Right hindlimb (tissue), 1 donor: ENCODE measurements around the gene ACTBL2.
A peak's percentile ranks its signal among the peaks of the same experiment; 100 is the strongest.
"Not testable (repeated sequence)": the region's sequence is repeated elsewhere in the genome, so short reads cannot be mapped to it uniquely, and the experiment has no call there.

Experiments
- DNase-seq: peaks from one replicate; pipeline ENCODE4 v3.0.0-alpha.2; 2018

The ACTBL2 gene

DNA sequence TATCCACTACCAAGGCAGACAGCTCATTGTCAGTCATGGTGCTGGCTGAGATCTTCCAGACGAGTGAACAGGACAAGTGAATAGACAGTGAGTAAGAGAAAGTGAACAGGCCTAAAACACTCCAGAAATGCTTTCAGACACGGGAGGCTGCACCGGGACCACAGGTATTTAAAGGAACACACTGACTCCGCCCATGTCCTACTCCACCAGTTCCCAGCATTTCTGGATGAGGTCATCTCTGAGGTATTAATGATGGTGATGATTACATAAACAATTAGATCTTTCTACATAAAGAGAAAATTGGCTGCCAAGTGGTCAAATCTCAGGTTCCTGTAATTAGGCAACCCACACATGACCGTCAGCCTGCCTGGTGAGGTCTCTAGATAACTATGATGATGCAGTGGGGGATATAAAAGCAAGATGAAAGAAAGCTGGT is at the start of gene ACTBL2:
Gene ACTBL2, minus strand, starts transcription at position 141 of the 436 bp plus-strand sequence. Its CDS starts 104 bp downstream, at position 37.
- no peak for DNase-seq

DNA sequence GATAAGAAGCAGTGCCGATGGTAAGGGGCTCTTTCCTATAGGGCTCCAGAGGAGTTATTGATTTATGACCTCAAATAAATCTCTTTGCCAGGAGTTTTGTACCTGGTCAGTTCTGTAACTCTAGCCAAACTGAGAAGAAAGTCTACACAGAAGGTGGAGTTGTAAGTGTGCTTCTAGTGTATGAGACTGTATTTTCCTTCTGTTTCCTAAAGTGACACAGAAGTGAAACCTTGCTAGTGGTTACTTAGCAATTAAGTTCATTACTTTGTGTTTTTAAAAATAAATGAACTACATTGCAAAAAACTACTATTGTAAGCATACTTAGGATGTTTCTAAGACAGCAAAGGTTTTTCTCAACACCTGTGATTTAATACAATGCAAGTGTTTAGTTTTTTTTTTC is 48.7 kb upstream of the ACTBL2 start:
- DNase-seq, result no peak

DNA sequence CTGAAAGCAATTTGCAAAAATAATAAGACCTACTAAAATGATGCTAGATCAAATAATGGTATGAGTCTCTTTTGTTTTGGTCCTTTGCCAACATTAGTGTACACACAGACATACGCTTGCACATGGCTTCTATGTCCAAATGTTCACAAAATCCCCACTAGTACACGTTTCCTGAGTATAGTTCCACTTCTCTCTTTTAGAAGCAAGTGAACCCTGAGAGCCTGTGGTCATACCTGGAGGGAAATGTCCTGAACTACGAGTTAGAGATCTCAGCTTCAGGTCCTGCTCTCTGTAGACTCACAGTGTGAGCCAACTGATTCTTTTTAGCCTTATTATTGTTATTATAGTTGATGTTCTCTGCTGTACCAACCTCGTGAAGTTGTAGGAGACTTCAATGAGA is 47.3 kb upstream of the ACTBL2 start:
- no peak for DNase-seq

DNA sequence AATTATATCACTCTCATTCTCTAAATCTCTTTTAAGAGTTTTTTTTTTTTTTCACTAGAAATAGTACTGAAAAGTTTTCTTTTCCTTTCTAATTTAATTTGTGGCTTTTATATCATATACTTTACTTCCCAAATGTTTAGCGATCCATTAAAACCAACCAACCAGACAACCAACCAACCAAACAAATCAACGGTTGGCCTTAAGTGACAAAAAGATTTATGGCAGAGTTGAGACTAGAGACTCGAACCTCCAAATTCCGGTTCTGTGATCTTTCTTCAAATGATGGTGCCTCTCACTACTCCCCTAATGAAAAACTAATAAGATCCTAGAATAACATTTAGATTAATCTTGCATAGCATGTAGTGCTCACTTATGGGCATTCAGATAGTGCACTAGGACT is 45.3 kb upstream of the ACTBL2 start:
- DNase-seq, result no peak

DNA sequence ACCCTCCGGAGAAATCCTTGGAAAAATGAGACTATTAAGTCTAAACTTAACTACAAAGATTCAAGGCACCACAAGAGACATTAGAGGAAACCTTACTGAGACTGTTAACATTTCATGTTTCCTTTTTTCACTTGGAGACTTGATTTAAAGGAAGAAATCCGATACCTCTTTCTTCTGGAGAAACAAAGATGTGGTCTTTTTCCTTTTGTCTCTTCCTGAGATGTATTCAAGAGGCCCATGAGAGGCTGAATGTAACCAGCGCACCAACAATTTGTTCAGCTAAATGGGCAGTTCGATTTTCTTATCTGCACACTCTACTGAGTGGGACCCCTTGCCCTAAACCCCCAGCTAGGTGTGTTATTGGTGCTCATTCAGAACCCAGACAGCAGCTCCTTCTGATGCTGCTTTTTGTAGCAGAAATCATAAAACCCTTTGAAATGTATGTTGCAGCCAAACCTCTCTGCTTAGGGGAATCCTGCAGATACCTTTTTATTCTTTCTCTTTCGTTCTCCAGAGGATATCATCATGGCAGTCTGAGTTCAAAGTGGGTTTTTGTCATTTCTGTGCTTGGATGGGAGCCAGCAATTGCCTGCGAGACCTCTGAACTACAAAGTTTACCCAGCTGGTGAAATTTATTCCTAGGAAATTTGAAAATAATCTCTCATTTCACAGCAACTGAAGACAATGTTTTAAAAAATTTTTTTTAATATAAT is 41.9 kb upstream of the ACTBL2 start:
- no peak for DNase-seq

DNA sequence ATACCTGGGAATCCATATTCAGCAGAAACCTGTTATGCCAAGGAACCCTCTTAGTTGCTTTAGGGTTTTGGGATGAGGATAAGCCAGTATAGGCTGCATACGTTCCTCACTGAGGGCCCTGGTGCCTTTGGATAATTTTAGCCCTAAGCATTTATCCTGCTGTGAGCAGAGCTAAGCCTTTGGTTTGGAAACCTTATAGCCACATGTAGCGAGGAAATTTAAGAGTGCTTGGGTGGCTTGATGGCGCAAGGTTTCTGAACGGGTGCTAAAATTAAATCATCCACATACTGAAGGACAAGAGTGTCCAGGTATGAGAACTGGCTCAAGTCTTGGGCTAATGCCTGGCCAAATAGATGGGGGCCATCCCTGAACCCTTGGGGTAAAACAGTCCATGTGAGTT is 39.9 kb upstream of the ACTBL2 start:
- not testable (repeated sequence) for DNase-seq

DNA sequence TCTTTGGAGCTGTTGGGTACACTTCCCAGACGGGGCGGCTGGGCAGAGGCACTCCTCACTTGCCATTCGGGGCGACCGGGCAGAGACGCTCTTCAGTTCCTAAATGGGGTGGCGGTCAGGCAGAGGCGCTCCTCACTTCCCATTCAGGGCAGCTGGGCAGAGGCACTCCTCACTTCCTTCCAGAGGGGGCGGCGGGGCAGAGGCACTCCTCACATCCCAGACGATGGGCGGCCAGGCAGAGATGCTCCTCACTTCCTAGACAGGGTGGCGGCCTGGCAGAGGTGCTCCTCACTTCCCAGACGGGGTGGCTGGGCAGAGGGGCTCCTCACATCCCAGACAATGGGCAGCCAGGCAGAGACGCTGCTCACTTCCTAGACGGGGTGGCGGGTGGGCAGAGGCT is 35.8 kb upstream of the ACTBL2 start:
- not testable (repeated sequence) for DNase-seq

DNA sequence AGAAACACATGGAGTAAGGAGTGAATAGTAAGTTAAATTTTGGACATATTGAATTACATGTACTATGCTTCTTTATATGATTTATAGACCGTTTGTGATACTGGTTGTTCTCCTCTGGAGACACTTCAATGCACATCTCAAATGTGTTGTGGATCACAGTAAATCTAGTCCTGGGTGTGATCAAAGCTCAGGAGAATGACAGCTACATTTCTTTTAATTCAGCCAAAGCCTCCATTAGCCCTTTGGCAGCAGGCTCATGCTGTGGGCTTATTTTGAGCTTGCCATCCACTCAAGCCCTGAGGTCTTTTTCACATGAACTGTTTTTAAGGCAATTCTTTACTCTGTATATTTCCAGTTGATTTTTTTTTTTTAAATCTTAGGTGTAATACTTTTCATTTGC is 34.6 kb upstream of the ACTBL2 start:
- no peak for DNase-seq

DNA sequence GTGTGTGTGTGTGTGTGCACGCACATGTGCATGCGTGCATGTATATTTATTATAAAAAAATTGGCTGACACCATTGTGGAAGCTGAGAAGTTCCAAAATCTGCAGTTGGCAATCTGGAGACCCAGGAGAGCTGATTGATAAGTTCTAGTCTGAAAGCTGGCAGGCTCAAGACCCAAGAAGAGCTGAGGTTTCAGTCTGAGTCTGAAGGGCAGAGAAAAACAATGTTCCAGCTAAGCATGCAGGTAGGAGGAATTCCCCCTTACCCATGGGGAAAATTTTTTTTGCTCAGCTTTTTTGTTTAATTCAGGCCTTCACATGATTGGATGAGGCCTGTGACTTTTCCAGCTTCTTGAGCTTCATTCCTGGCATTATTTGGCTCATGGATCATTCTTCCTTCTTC is 31.2 kb upstream of the ACTBL2 start:
- no peak for DNase-seq

DNA sequence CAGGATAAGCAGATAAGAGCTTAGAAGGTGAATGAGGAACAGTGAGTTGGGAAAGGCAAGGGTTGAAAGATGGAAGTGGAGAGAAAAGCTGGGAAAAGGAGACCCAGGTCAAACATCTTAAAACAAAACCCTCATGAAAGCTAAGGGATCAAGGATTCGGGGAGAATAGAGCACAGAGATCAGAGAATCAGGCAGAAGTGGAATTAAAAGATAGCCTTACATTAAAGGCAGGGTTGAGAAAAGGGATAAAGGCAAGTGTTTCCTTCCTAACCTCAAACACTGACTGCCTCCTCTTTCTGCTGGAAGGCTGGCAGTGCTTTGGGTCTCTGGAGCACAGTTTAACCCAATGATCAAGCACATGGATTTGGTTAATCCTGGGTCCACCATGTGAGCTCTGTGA is 28.7 kb upstream of the ACTBL2 start:
- DNase-seq, result no peak

DNA sequence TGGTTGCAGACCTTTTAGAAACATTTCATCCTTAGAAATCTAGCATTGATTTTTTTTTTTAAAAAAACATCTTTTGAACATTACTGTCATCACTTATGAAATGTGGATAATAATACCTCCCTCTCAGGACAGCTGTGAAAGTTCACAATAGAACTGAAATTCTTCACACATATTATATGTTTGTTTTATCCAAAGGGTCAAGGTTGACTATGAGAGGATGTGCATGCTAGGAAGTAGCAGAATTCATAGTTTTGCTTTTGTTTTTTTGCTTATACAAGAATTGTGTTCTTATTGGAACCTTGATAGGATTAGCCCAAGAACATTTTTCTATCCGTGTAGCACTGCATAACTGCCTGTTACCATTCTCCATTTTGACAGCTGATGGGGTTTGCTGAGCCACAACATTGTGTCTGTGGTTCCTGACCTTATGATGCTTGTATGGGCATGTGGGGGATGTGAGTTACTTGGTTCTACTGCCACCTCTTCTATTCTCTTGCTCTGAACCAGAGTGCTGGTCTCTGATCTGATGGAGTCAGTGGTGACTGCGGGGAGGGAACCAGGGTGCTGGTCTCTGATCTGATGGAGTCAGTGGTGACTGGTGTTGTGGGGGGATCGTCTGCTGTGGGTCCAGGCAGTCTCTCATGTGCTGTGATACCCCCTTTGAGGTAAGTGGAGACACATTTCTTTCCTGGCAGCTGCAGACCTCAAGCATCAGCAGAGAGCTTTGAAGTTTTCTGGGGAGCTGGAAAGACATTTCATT is 27.1 kb upstream of the ACTBL2 start:
- DNase-seq, result no peak

DNA sequence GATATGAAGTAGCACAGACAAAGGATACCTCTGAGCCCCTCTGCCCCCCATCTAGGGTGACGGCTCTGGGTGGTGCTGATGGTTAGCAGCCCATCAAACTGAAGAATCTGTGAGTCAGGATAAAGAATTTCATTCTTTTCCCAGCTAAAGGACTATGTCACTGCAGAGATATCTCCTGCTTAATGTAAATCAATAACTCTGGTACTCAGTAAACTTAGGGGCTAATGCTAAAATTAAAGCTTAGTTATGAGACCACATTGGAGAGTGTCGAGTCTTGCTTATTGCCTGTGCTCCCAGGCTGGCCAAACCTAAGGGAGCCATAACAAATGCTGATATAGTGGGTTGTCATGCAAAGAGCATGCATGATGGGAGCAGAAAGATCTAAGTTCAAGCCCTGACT is 25.6 kb upstream of the ACTBL2 start:
- no peak for DNase-seq

DNA sequence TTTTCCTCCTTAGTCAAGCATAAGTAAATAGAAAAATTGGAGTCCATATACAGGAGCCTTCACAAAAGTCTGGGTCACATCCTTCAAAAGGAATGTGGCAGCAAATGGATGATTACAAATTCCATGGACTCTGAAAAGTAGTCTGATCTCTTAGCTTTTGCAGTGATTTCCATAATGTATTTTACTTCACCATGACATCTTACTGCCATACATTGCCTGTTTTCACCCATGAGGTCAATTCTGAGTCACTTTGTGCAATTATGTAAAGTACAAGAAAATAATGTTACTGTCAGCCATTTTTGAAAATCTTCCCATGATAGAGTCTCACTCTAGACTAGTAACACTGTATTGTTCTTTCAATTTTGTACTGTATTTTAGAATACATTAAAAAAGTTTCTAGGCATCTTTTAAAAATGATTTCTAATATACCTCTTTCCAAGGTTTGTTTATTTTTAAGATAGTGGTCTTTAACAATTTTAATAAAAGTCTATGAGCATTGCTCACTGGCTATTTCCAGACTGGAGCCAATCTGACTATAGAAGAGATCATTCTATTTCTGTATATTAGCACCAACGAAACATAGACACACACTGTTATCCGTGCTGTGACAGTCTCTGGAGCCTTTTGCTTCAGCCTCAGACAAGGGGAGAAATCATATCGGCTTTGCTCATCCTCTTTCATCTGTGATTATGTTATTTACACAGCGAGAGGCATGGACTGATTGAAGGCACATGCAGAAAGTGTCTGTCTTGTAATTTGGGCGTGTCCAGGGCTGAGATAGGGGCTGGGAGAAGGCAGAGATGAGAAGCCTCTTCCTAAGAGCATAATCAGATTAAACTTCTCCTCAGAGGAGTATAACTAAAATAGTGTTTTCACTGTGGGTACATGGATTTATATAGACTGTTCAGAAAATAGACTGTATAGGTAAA is 22.9 kb upstream of the ACTBL2 start:
- DNase-seq, result no peak

DNA sequence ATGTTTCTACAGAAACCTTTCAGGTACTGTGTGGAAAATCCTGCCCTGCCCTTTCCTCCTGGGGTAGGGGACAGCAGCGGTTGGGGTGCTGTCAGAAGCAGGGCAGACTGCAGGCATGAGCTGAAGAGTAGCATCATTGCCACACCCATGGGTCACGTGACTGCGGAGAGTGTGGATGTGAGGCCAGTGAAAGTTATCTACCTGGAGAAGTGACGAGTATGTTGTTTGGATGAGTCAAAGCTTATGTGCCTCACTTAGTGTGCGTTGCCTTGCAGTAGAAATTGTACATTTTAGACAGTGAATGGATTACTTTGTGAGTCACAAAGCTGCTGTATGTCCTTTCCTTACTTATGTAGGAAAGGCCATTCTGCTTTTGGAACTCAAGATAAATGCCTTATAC is 21.7 kb upstream of the ACTBL2 start:
- DNase-seq, result no peak

DNA sequence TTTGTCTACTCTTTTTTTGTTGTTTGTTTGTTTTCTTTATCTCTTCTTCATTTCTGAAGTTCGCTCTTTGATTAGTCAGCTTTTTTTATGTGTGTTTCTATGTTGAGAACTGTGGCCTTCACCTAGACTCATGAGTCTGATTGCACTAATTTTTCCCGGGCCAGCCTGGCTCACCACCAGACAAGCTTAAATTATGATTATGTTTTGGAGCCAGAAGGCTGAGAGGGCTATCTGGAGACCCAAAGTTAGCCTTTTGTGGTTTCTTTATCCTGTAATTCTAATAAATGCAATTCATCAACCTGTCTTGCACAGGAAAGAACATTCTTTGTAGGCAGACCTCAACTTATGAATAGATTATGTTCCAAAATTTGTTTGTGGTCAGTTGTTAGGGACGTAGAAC is 20.8 kb upstream of the ACTBL2 start:
- DNase-seq, result no peak

DNA sequence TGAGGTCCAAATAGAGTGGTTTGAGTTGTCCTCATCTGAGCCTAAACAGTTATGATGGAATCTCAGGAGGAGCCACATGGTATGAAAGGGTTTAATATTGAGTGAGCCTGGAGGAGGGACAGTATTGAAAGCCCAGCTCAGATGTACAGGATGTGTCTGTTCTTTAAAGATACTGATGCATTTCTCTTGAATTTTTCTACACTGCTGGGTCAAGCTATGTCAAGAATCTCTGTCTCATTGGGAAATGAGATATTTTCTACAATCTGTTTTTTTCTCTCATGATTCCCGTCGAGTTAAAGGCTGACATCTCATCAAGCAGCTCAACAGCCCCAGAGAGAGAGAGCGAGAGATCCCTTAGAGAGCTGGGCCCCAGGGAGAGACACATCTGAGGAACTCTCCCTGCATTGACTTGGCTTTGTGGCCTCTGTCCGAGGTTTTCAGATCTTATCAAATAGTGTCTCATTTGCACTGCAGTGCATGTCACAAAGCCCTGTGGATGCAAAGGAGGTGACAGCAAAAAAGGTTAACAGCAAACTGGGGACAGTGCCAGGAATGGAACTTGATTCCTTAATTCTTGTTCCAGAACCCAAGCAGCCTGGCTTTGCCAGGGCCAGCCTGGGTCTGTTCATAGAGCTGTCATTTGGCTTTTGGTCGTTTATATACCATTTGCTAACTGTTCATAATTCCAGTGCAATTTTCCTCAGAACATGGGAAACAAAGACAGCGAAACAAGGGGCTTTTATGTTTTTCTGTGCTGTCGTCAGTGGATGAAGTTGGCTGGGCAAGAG is 19.0 kb upstream of the ACTBL2 start:
- peak; percentile 34 for DNase-seq

DNA sequence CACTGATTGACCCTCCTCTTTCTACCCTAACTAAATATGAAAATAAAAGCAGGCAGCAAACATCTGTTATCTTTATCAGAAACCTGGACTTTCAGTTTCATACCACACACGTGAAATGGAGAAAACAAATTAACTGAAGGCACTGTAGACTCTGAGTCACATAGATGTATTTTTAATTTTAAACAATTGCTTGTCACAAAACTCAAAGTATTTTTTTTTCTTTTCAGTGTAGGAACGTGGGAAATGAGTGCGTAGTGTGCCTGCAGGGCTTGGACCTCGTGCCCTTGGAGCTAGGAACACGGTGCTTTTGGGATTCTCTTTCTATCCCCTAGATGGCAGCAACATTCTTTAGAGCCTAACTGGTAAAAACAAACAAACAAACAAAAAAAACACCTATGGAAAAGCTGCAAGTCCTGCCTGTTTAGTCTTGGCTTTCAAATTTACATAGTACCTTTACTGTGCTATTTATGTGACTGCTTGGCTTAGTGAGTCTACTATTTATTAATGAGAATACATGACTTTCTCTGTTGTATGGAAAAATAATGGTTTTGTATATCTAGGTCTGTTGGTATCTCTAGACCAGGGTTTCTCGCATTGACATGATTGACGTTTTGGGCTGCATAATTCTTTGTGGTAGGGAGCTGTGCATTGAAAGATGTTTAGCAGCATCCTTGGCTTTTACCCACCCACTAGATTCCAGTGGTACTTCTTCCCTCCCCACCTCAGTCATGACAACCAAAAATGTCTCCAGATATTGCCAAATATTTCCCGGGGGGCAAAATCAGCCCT is 16.8 kb upstream of the ACTBL2 start:
- DNase-seq, result no peak

DNA sequence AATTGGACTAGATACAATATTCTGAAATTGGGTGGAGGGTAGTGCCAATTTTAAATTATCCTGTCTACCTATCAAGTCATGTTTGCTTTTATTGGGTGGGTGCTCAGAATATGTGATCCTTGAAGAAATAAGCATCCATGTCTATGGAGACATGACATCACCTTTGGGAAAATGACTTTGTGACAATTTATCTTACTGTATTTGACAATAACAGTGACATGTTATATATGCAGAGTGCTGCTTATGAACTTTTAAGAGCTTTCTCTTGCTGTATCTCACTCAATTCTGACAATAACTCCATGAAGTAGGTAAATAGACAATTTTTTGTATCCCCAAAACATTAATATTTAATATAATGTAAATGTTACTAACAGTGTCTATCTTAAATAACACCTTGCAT is 15.1 kb upstream of the ACTBL2 start:
- DNase-seq, result no peak

DNA sequence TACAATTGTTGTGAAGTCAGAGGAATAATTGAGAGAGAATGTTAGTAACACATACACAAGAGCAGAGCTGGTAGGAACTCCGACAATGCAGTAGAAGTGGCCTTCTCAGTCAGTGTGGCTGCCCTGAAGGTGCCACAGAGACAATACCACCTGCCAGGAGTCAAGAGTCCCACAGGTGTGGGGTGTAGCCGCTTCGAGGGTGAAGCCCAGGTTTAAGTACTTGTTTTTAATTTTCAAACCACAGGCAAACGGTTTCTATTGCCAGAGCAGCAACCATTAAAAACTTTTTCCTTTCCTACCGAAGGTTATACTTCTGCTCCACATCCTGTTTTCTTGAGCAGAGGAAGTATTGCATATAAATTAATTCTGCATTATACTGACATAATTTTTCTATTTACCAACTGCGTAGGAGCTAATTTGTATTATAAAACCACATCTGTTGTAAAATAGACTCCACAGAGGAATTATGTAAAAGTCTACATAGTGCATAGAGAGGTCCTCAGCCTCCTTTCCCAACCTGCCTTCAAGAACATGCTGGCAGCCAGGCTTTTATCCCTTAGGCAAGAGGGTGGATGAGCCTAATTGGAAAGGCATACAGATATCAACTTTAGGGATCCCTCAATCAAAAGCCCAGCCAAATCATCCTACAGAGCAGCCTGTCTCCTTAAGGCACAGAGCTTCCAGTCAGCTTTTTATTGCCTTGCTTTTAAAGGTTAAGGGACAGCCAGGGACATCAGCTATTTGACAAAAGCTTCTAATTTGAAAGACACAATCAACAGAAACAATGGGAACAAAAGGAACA is 12.9 kb upstream of the ACTBL2 start:
- DNase-seq, result no peak
